Measurements from ENCODE around the gene TFB2M.

DNA sequence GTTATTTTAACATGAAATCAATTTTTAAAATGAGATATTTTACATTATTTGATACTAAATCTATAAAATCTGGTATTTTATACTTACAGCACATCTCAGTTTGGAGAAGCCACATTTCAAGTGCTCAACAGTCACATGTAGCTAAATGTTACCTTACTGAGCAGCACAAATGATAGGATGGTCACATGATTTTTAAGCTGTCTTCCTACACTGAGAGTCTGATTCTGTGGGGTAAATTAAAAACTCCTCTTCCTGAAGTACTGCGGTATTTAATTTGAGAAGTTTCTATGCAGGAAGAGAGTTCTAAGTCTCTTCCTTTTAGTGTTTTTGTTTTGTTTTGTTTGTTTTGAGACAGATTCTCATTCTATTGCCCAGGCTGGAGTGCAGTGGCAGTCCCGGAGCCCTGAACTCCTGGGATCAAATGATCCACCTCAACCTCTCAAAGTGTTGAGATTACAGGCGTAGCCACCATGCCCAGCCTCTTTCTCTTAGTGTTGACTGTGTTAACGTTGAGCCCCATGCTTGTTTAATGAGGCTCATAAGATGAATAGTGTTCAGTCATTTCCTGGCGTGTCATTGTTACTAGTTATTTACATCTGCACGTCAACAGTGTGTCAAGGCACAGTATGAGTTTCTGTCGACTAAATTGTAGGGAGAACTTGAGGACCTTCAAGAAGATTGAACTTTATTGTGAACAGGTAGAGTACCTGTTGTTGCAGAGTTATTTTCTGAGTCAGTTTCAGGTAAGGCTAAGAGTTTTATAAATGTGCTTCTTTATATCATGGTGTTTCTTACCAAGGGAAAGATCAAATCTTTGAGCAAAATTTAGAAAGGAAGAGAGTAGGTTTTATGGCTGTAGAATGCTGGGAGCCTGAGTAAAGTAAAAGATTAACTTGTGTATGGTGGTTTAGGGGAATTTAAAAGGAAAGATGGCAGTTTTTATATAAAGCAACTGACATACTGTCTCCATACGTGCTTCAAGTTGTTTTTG is 3.5 kb upstream of the TFB2M start:
- TF ChIP-seq POLR2A (IDR thresholded peaks at IDR 0.05) (no peak), POLR2AphosphoS5 (IDR thresholded peaks at IDR 0.05) (no peak), EP300 (IDR thresholded peaks at IDR 0.05) (no peak)
- TF ChIP-seq, protein P1, sequence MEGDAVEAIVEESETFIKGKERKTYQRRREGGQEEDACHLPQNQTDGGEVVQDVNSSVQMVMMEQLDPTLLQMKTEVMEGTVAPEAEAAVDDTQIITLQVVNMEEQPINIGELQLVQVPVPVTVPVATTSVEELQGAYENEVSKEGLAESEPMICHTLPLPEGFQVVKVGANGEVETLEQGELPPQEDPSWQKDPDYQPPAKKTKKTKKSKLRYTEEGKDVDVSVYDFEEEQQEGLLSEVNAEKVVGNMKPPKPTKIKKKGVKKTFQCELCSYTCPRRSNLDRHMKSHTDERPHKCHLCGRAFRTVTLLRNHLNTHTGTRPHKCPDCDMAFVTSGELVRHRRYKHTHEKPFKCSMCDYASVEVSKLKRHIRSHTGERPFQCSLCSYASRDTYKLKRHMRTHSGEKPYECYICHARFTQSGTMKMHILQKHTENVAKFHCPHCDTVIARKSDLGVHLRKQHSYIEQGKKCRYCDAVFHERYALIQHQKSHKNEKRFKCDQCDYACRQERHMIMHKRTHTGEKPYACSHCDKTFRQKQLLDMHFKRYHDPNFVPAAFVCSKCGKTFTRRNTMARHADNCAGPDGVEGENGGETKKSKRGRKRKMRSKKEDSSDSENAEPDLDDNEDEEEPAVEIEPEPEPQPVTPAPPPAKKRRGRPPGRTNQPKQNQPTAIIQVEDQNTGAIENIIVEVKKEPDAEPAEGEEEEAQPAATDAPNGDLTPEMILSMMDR (IDR thresholded peaks at IDR 0.05), result no peak

Data from stomach (tissue), 4 donors.